WTC11 (cell line): ENCODE results near the gene TCF7L2. TPM values are rescaled to one million over a fixed set of nuclear protein-coding genes. Genes with fewer than 3 reads are reported as not detected.
A peak's percentile ranks its signal among the peaks of the same experiment; 100 is the strongest.

Experiments
- ATAC-seq: fragments of 200-7000 bp; cut with Tn5 transposase; 2 replicates; pipeline ENCODE4 v1.10.0; 2021; ENCODE audit warnings: mild to moderate bottlenecking, moderate library complexity
- CTCF ChIA-PET: fragments of 300-600 bp; sonication (Branson Sonifier 250); formaldehyde crosslinking; loops from one replicate; lab custom pipeline; 2021; ENCODE audit warnings: antibody characterized with exemption; lab: Charles Lee
- POLR2A ChIA-PET: fragments of 350-600 bp; sonication (Branson Sonifier 250); formaldehyde crosslinking; loops from one replicate; lab custom pipeline; 2021; ENCODE audit warnings: antibody characterized with exemption; lab: Charles Lee
- DNase-seq: peaks from one replicate; pipeline ENCODE4 v3.0.0; 2021; ENCODE audit warnings: low spot score
- H3K27ac Mint-ChIP-seq: 2 replicates; pipeline ENCODE4 v1.8.0; 2021; ENCODE audit warnings: mixed read lengths
- H3K27me3 Mint-ChIP-seq: 2 replicates; pipeline ENCODE4 v1.8.0; 2021; ENCODE audit warnings: low read depth, mild to moderate bottlenecking, moderate library complexity, mixed read lengths
- H3K36me3 Mint-ChIP-seq: 2 replicates; pipeline ENCODE4 v1.8.0; 2021; ENCODE audit warnings: mixed read lengths
- H3K4me1 Mint-ChIP-seq: 2 replicates; pipeline ENCODE4 v1.8.0; 2022; ENCODE audit warnings: mixed read lengths
- H3K4me3 Mint-ChIP-seq: 2 replicates; pipeline ENCODE4 v1.8.0; 2021; ENCODE audit warnings: mild to moderate bottlenecking, moderate library complexity, mixed read lengths
- H3K9me3 Mint-ChIP-seq: 2 replicates; pipeline ENCODE4 v1.8.0; 2021; ENCODE audit warnings: mixed read lengths
- ARID4B ChIP-seq: sonication (generic); formaldehyde crosslinking; IDR thresholded peaks from 2 replicates; pipeline ENCODE4 v1.8.0; 2023; ENCODE audit warnings: missing genetic modification reagents, mild to moderate bottlenecking, borderline replicate concordance
- CBFB ChIP-seq: sonication (generic); formaldehyde crosslinking; IDR thresholded peaks from 2 replicates; pipeline ENCODE4 v1.8.1; 2022; ENCODE audit warnings: mild to moderate bottlenecking, low read depth, missing genetic modification reagents
- ESRRA ChIP-seq: sonication (generic); formaldehyde crosslinking; IDR thresholded peaks from 2 replicates; pipeline ENCODE4 v1.8.1; 2022; ENCODE audit warnings: mild to moderate bottlenecking, missing genetic modification reagents, borderline replicate concordance
- FOXJ3 ChIP-seq: sonication (generic); formaldehyde crosslinking; IDR thresholded peaks from 2 replicates; pipeline ENCODE4 v1.9.0; 2021; ENCODE audit warnings: missing genetic modification reagents, mild to moderate bottlenecking, borderline replicate concordance
- FOXK1 ChIP-seq: sonication (generic); formaldehyde crosslinking; IDR thresholded peaks from 2 replicates; pipeline ENCODE4 v1.8.0; 2022; ENCODE audit warnings: mild to moderate bottlenecking, moderate library complexity, missing genetic modification reagents
- GTF2I ChIP-seq: fragments of 250-450 bp; sonication (Bioruptor Pico); conservative IDR thresholded peaks from 2 replicates; pipeline ENCODE4 v1.4.0; 2021; ENCODE audit warnings: mild to moderate bottlenecking
- HMGA2 ChIP-seq: fragments of 250-450 bp; sonication (Bioruptor Pico); IDR thresholded peaks from 2 replicates; pipeline ENCODE4 v1.4.0; 2021; ENCODE audit warnings: mild to moderate bottlenecking, moderate library complexity
- IRF1 ChIP-seq: sonication (generic); formaldehyde crosslinking; IDR thresholded peaks from 2 replicates; pipeline ENCODE4 v1.8.0; 2023; ENCODE audit warnings: missing genetic modification reagents
- IRF2 ChIP-seq: sonication (generic); formaldehyde crosslinking; IDR thresholded peaks from 2 replicates; pipeline ENCODE4 v1.8.0; 2022; ENCODE audit warnings: low read depth, missing genetic modification reagents, borderline replicate concordance
- NFATC4 ChIP-seq: fragments of 250-450 bp; sonication (Bioruptor Pico); IDR thresholded peaks from 2 replicates; pipeline ENCODE4 v1.9.0; 2021; ENCODE audit warnings: mild to moderate bottlenecking
- NR2C2 ChIP-seq: sonication (generic); formaldehyde crosslinking; IDR thresholded peaks from 2 replicates; pipeline ENCODE4 v1.8.0; 2022; ENCODE audit warnings: mild to moderate bottlenecking, missing genetic modification reagents
- NR3C1 ChIP-seq: sonication (generic); formaldehyde crosslinking; conservative IDR thresholded peaks from 2 replicates; pipeline ENCODE4 v1.8.1; 2023; ENCODE audit warnings: low read depth, mild to moderate bottlenecking, missing genetic modification reagents
- SMAD4 ChIP-seq: sonication (generic); formaldehyde crosslinking; IDR thresholded peaks from 2 replicates; pipeline ENCODE4 v1.8.0; 2022; ENCODE audit warnings: mild to moderate bottlenecking, missing genetic modification reagents
- SP1 ChIP-seq: sonication (generic); formaldehyde crosslinking; conservative IDR thresholded peaks from 2 replicates; pipeline ENCODE4 v1.8.1; 2022; ENCODE audit warnings: missing genetic modification reagents
- STAT6 ChIP-seq: sonication (generic); formaldehyde crosslinking; conservative IDR thresholded peaks from 2 replicates; pipeline ENCODE4 v1.8.1; 2023; ENCODE audit warnings: mild to moderate bottlenecking, low read depth, missing genetic modification reagents, moderate library complexity
- ZNF121 ChIP-seq: sonication (generic); formaldehyde crosslinking; IDR thresholded peaks from 2 replicates; pipeline ENCODE4 v1.8.0; 2023; ENCODE audit warnings: missing genetic modification reagents
- ZNF423 ChIP-seq: fragments of 250-450 bp; sonication (Bioruptor Pico); IDR thresholded peaks from 2 replicates; pipeline ENCODE4 v2.1.2; 2022; ENCODE audit warnings: mild to moderate bottlenecking, moderate library complexity
- total RNA-seq: library from RNA; stranded (reverse); gene quantifications from 3 replicates; pipeline ENCODE4 v1.2.3, GENCODE V29; 2021
- TF ChIP-seq, protein P1 (sequence below): sonication (generic); formaldehyde crosslinking; IDR thresholded peaks from 2 replicates; pipeline ENCODE4 v1.8.1; 2022; ENCODE audit warnings: mild to moderate bottlenecking, moderate library complexity, missing genetic modification reagents
- TF ChIP-seq, protein P2 (sequence below): sonication (generic); formaldehyde crosslinking; IDR thresholded peaks from 2 replicates; pipeline ENCODE4 v1.8.0; 2022; ENCODE audit warnings: missing genetic modification reagents

TCF7L2 gene
- total RNA-seq, 1 experiment from 2014 or later, result 44.5 TPM

GRCh38 chr10:113021268-113022040 lies 71.4 kb downstream of the TCF7L2 start:
- Mint-ChIP-seq H3K36me3 (no peaks in the 10 kb centered on the region), H3K4me3 (no peak overlapping the region), H3K9me3 (no peaks in the 10 kb centered on the region), H3K27me3 (no peaks in the 10 kb centered on the region), H3K4me1 (peaks cover 66% of the 10 kb centered on the region), H3K27ac (peak overlapping the region; percentile 43; the same call in 1 of the 2 replicates)
- ATAC-seq, result no peak
- ChIA-PET POLR2A (no interaction called here), CTCF (interaction anchor here (0.6 to 1.9 kb wide), 2 partner anchors 32 to 63 kb away, joined by 3 to 6 read pairs; no protein-coding TSS in a partner anchor)
- no peak for DNase-seq
- TF ChIP-seq IRF1 (CRISPR knock-in tag) (no peak), ARID4B (no peak), STAT6 (no peak), GTF2I (CRISPR knock-in tag) (no peak), ZNF423 (CRISPR knock-in tag) (no peak), SP1 (CRISPR knock-in tag) (no peak), CBFB (CRISPR knock-in tag) (no peak), SMAD4 (CRISPR knock-in tag) (no peak), FOXK1 (CRISPR knock-in tag) (no peak), NR2C2 (CRISPR knock-in tag) (no peak), NR3C1 (CRISPR knock-in tag) (no peak), FOXJ3 (CRISPR knock-in tag) (no peak), ESRRA (CRISPR knock-in tag) (no peak), HMGA2 (CRISPR knock-in tag) (no peak), NFATC4 (CRISPR knock-in tag) (no peak), ZNF121 (CRISPR knock-in tag) (no peak), IRF2 (no peak)
- TF ChIP-seq, protein P1, sequence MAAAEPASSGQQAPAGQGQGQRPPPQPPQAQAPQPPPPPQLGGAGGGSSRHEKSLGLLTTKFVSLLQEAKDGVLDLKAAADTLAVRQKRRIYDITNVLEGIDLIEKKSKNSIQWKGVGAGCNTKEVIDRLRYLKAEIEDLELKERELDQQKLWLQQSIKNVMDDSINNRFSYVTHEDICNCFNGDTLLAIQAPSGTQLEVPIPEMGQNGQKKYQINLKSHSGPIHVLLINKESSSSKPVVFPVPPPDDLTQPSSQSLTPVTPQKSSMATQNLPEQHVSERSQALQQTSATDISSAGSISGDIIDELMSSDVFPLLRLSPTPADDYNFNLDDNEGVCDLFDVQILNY (CRISPR knock-in tag), result no peak
- TF ChIP-seq, protein P2, sequence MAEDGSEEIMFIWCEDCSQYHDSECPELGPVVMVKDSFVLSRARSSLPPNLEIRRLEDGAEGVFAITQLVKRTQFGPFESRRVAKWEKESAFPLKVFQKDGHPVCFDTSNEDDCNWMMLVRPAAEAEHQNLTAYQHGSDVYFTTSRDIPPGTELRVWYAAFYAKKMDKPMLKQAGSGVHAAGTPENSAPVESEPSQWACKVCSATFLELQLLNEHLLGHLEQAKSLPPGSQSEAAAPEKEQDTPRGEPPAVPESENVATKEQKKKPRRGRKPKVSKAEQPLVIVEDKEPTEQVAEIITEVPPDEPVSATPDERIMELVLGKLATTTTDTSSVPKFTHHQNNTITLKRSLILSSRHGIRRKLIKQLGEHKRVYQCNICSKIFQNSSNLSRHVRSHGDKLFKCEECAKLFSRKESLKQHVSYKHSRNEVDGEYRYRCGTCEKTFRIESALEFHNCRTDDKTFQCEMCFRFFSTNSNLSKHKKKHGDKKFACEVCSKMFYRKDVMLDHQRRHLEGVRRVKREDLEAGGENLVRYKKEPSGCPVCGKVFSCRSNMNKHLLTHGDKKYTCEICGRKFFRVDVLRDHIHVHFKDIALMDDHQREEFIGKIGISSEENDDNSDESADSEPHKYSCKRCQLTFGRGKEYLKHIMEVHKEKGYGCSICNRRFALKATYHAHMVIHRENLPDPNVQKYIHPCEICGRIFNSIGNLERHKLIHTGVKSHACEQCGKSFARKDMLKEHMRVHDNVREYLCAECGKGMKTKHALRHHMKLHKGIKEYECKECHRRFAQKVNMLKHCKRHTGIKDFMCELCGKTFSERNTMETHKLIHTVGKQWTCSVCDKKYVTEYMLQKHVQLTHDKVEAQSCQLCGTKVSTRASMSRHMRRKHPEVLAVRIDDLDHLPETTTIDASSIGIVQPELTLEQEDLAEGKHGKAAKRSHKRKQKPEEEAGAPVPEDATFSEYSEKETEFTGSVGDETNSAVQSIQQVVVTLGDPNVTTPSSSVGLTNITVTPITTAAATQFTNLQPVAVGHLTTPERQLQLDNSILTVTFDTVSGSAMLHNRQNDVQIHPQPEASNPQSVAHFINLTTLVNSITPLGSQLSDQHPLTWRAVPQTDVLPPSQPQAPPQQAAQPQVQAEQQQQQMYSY (CRISPR knock-in tag), result no peak
